Measurements from ENCODE around the gene POLR1C.

Gene POLR1C

DNA sequence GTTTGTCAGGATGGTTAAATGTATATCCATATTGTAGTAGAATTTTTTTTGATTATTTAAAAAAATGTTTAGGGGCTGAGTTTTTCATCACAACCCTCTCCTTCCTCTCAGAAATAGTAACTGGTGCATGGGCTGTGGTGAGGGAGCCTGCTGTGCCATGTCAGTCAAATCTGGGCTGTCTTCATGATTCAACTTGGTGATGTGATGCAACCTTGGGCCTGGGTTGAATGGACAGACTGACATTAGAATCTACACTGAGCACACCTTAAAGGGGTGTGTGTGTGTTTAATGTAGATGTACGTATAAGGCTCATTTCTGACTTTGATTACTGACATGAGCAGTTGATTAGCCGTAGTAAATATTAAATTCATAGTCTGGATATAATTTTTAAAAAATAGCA lies 35.8 kb upstream of the POLR1C start:
- Mint-ChIP-seq H3K36me3 (ENCODE audit: insufficient read depth) (peaks cover 13% of the 10 kb centered on the region), H3K9me3 (no peaks in the 10 kb centered on the region), H3K27me3 (no peaks in the 10 kb centered on the region), H3K4me1 (ENCODE audit: low read depth in 2 of 2) (peaks cover 37 to 46% of the 10 kb centered on the region in 2 donors), H3K27ac (no peak overlapping the region), H3K4me3 (no peak overlapping the region)
- no peak for ATAC-seq (replicated peaks)
- DNase-seq = no peak

GRCh38 chr6:43481591-43482236 lies 35.2 kb upstream of the POLR1C start:
- no peak for DNase-seq
- ATAC-seq (replicated peaks) = no peak
- H3K27ac Mint-ChIP-seq = peak overlapping the region in 1 of 2 donors; percentile 69
- H3K9me3 Mint-ChIP-seq = no peaks in the 10 kb centered on the region
- H3K4me3 Mint-ChIP-seq = no peak overlapping the region
- H3K36me3 Mint-ChIP-seq (ENCODE audit: insufficient read depth) = peaks cover 13% of the 10 kb centered on the region
- peaks cover 35 to 44% of the 10 kb centered on the region in 2 donors for H3K4me1 Mint-ChIP-seq (ENCODE audit: low read depth in 2 of 2)
- H3K27me3 Mint-ChIP-seq = no peaks in the 10 kb centered on the region

DNA sequence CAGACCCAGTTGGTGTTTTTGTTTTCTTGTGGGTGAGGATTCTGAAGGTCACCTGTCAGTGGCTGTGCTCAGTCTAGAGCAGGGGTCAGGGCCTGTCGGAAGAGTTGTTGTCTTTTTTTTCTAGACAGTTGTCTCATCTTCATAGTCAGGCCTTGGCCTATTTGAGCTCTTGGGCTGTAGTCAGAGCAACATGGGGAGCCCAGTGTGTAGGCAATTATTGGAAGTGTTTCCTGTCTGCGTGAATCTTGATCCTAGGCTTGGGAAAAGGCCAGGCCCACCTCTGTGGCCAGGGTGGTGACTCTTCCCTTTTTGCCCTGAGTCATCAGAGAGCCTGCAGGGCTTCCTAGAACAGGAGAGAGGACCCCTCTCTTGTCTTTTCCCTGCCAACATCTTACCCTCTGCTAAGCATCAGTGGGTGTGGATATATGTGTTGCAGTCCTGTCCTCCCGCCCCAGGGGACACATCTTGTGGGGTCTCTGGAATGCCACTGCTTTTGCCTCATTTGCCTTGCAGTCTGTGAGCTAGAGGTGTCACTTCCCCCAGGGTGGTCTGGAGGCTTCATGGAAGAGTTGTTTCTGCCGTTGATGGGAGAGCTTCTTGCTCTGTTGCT lies 28.1 kb upstream of the POLR1C start:
- DNase-seq (no peak), ATAC-seq (replicated peaks) (no peak)
- Mint-ChIP-seq H3K27ac (peak overlapping the region in 1 of 2 donors; percentile 22), H3K36me3 (ENCODE audit: insufficient read depth) (peaks cover 10% of the 10 kb centered on the region), H3K27me3 (no peaks in the 10 kb centered on the region), H3K4me1 (ENCODE audit: low read depth in 2 of 2) (peaks cover 21 to 22% of the 10 kb centered on the region in 2 donors), H3K4me3 (no peak overlapping the region), H3K9me3 (no peaks in the 10 kb centered on the region)

DNA sequence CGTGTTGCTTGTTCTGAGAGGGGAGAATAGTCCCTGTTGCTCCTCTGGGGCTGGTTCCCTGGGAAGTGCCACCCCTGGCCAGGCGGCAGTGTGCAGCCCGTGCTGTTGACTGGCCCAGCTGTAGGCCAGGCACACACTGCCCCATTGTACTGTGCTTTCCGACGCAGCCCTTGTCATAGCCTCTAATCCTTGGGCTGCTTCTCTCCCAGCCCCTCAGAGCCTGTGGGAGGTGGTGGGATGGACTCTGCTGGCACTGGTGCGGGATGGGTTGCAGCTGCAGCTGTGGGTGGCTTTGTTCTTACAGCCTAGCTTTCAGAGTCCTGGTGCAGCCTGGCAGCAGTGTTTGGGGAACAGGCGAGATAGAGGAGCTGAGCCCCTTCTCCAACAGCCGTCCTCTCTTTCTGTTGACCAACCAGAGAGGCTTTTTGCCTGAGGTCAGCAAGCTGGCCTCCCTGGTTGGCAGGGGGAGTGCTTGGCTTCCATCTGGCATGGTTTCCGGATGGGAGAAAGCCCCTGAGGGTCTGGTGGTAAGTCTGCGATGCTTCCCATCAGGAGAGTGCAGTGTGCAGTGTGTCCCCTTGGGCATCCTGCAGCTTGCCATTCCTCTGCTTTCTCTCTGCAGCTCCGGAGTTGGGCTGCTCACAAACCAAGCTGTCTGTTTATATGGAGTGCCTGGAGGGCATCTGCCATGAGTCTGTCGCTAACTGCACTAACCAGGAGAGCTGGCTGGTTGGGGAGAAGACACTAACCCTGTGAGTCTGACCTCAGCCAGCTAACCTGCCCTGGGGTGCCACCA lies 27.4 kb upstream of the POLR1C start:
- peaks cover 26 to 27% of the 10 kb centered on the region in 2 donors for H3K4me1 Mint-ChIP-seq (ENCODE audit: low read depth in 2 of 2)
- H3K9me3 Mint-ChIP-seq = no peaks in the 10 kb centered on the region
- peaks cover 10% of the 10 kb centered on the region for H3K36me3 Mint-ChIP-seq (ENCODE audit: insufficient read depth)
- no peak overlapping the region for H3K4me3 Mint-ChIP-seq
- ATAC-seq (replicated peaks) = no peak
- H3K27me3 Mint-ChIP-seq = no peaks in the 10 kb centered on the region
- DNase-seq = no peak
- H3K27ac Mint-ChIP-seq = peak overlapping the region in 1 of 2 donors; percentile 22

DNA sequence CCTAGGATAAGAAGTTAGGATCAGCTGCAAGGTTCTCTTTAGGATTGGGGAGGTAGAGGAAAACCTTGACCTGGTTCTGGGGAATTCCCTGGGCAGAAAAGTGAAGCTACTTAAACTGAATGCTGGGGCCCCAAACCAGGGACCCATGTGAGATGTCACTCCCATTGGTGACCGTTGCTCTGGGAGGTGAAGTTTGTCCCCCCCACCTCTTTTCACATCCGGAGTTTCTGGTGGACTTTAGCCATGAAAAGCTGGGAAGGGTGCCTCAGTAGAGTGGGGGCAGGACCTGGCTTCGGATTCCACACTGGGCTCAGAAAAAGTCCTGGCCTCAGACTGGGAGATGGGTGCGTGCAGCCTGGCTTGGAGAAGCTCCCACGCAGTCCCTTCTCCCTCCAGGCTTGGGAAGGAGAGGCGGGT lies 26.4 kb upstream of the POLR1C start:
- no peak overlapping the region for H3K27ac Mint-ChIP-seq

GRCh38 chr6:43491750-43492661 lies 24.9 kb upstream of the POLR1C start:
- Mint-ChIP-seq H3K4me1 (ENCODE audit: low read depth in 2 of 2) (peaks cover 38 to 39% of the 10 kb centered on the region in 2 donors), H3K4me3 (no peak overlapping the region), H3K36me3 (ENCODE audit: insufficient read depth) (peaks cover 13% of the 10 kb centered on the region), H3K27me3 (no peaks in the 10 kb centered on the region), H3K27ac (peak overlapping the region; percentile 61 to 66), H3K9me3 (no peaks in the 10 kb centered on the region)
- ATAC-seq (replicated peaks) = no peak
- DNase-seq = no peak

More for the DNA sequence above, 26.4 kb upstream of the POLR1C start:
- H3K4me3 Mint-ChIP-seq = no peak overlapping the region
- ATAC-seq (replicated peaks) (no peak), DNase-seq (no peak)
- no peaks in the 10 kb centered on the region for H3K9me3 Mint-ChIP-seq
- peaks cover 10% of the 10 kb centered on the region for H3K36me3 Mint-ChIP-seq (ENCODE audit: insufficient read depth)
- no peaks in the 10 kb centered on the region for H3K27me3 Mint-ChIP-seq
- peaks cover 35 to 36% of the 10 kb centered on the region in 2 donors for H3K4me1 Mint-ChIP-seq (ENCODE audit: low read depth in 2 of 2)

DNA sequence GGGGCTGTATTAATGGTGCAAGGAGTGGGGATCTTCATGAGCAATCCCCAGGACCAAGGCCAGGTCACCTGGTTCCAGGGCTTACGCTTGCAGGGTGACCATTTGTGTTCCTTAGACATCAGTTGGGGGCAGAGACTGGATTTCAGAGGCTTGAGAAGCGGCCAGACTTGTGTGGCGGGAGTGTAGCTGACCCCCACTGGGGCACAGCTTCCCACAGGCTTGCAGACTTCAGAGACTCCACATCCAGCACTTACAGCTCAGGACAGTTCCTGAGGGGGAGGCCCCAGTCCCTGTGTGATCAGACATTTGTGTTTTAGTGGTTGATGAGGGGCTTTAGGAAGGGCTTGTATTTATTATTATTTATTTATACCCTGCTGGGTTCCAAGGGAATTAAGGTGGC lies 24.2 kb upstream of the POLR1C start:
- H3K27ac Mint-ChIP-seq = peak overlapping the region; percentile 61 to 66

DNA sequence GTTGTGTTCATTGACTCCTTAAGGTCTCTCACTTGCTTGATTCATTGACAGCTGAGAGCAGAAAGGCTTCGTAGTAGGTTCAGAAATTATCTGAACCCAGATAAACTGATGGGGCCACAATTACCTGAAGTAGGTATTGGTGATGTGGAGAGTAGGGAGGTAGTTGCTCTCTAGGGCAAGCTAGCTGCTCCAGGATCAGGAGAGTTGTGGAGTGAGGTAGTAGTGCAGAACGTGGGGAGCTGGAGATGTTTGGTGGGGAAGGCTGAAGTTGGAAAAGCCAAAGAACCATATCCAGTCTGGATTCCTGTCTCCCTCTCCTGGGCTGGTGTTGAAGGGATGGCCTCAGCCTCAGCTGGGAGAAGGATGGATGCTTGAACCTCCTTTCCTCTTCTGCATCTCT lies 23.7 kb upstream of the POLR1C start:
- Mint-ChIP-seq H3K36me3 (ENCODE audit: insufficient read depth) (peaks cover 8% of the 10 kb centered on the region), H3K27ac (peak overlapping the region; percentile 66 to 94), H3K4me3 (no peak overlapping the region), H3K27me3 (no peaks in the 10 kb centered on the region), H3K4me1 (ENCODE audit: low read depth in 2 of 2) (peaks cover 37 to 38% of the 10 kb centered on the region in 2 donors), H3K9me3 (no peaks in the 10 kb centered on the region)
- DNase-seq (no peak), ATAC-seq (replicated peaks) (no peak)

More for the DNA sequence above, 24.2 kb upstream of the POLR1C start:
- peaks cover 10% of the 10 kb centered on the region for H3K36me3 Mint-ChIP-seq (ENCODE audit: insufficient read depth)
- H3K9me3 Mint-ChIP-seq = no peaks in the 10 kb centered on the region
- peaks cover 38 to 39% of the 10 kb centered on the region in 2 donors for H3K4me1 Mint-ChIP-seq (ENCODE audit: low read depth in 2 of 2)
- no peak for ATAC-seq (replicated peaks)
- no peak for DNase-seq
- H3K4me3 Mint-ChIP-seq = no peak overlapping the region
- H3K27me3 Mint-ChIP-seq = no peaks in the 10 kb centered on the region

DNA sequence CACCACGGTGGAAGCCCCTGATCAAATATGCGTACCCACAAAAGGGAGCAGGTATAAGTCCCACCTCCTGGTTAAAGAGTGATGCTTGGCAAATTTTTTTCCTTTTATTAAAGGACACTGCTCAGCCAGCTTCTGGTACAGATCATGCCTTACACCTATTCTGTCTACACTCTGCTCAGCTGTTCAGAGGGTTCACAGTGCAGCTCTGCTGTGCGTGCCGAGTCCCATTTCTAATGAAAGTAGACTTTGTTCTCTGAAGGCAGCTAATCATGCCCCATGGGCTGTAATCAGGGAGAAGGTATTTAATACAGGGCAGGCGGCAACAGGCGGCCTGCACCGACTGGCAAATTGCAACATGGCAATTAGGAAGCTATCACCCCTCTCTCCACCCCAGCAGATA lies 23.1 kb upstream of the POLR1C start:
- Mint-ChIP-seq H3K4me3 (peak overlapping the region; percentile 56 to 58), H3K27me3 (no peaks in the 10 kb centered on the region), H3K27ac (peak overlapping the region; percentile 94 to 96), H3K4me1 (ENCODE audit: low read depth in 2 of 2) (peaks cover 37 to 38% of the 10 kb centered on the region in 2 donors), H3K36me3 (ENCODE audit: insufficient read depth) (peaks cover 8% of the 10 kb centered on the region), H3K9me3 (no peaks in the 10 kb centered on the region)
- DNase-seq (no peak), ATAC-seq (replicated peaks) (no peak)

- H3K36me3 Mint-ChIP-seq (ENCODE audit: insufficient read depth) = peaks cover 8% of the 10 kb centered on the region
- H3K4me3 Mint-ChIP-seq = peak overlapping the region; percentile 56 to 58
- no peaks in the 10 kb centered on the region for H3K27me3 Mint-ChIP-seq
- peaks cover 33% of the 10 kb centered on the region in 2 donors for H3K4me1 Mint-ChIP-seq (ENCODE audit: low read depth in 2 of 2)
- DNase-seq = no peak
- no peaks in the 10 kb centered on the region for H3K9me3 Mint-ChIP-seq
- ATAC-seq (replicated peaks) = no peak
- H3K27ac Mint-ChIP-seq = peak overlapping the region; percentile 94 to 96
Measured at GRCh38 chr6:43494321-43494720, 22.6 kb upstream of the POLR1C start.

- ATAC-seq (replicated peaks) (no peak), DNase-seq (no peak)
- peak overlapping the region; percentile 94 to 96 for H3K27ac Mint-ChIP-seq
- no peaks in the 10 kb centered on the region for H3K27me3 Mint-ChIP-seq
- no peaks in the 10 kb centered on the region for H3K9me3 Mint-ChIP-seq
- H3K4me1 Mint-ChIP-seq (ENCODE audit: low read depth in 2 of 2) = peaks cover 33% of the 10 kb centered on the region in 2 donors
- H3K4me3 Mint-ChIP-seq = peak overlapping the region; percentile 62 to 75
- peaks cover 8% of the 10 kb centered on the region for H3K36me3 Mint-ChIP-seq (ENCODE audit: insufficient read depth)
Measured at GRCh38 chr6:43494766-43495165, 22.1 kb upstream of the POLR1C start.

DNA sequence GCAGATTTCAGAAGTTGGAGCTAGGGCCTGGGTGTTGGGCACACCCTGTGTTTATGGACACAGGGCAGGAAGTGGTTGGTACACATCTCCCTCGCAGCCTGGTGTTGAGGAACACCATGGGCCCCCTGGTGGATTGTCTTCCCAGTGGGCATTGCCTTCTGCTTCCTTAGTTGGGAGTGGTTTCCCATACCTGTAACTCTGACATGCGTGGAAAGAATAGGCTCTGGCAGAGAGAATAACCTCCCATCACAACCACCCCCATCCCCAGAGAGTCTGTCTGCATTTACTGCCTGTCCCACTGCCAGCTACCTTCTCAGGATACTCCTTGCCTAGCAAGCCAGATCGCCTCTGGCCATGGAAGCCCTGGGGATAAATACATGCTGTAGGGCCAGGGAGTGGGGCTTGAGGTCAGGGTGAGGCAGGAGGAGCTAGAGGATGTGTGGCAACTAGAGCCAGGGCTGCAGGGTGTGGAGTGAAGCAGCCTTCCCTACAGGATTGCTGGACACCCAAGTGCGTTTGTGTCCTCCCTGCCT lies 21.4 kb upstream of the POLR1C start:
- peaks cover 27 to 28% of the 10 kb centered on the region in 2 donors for H3K4me1 Mint-ChIP-seq (ENCODE audit: low read depth in 2 of 2)
- no peaks in the 10 kb centered on the region for H3K27me3 Mint-ChIP-seq
- H3K9me3 Mint-ChIP-seq = no peaks in the 10 kb centered on the region
- DNase-seq (no peak), ATAC-seq (replicated peaks) (peak; percentile 89)
- H3K4me3 Mint-ChIP-seq = peak overlapping the region; percentile 62 to 75
- peak overlapping the region; percentile 94 to 96 for H3K27ac Mint-ChIP-seq
- H3K36me3 Mint-ChIP-seq (ENCODE audit: insufficient read depth) = peaks cover 8% of the 10 kb centered on the region

Measured in effector memory CD8-positive, alpha-beta T cell (primary cell).